ENCODE data around the gene NLRP5.

The NLRP5 gene

DNA sequence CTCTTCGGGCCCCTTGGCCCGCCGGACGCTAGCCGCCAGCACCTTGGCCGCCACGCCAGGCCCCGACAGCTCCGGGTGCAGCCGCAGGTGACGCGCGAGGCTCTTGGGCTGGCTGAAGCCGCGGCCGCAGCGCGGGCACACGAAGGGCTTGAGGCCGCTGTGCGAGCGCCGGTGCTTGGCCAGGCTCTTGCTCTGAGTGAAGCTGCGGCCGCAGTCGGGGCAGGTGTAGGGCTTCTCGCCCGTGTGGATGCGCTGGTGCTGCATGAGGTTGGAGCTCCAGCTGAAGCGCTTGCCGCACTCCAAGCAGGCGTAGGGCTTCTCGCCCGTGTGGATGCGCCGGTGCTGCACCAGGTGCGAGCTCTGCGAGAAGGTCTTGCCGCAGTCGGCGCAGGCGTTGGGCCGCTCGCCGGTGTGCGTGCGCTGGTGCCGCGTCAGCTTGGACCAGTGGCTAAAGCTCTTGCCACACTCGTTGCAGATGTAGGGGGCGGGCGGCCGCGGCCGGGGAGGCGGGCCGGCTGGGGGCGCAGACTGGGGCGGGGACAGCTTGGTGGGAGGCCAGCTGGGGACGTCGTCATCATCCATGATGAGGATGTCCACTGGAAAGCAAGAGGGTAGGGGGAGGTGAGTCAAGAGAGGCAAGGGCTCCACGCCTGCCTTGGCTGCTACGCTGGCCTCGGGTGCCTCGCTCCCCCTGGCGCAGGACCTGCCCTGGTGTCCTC, 102.1 kb downstream of the NLRP5 start:
- DNase-seq (ENCODE audit: low read depth): no peak
- H3K4me3 ChIP-seq (ENCODE audit: control insufficient read depth, low read depth, low read length): no peak overlapping the region
- TF ChIP-seq, protein P1, sequence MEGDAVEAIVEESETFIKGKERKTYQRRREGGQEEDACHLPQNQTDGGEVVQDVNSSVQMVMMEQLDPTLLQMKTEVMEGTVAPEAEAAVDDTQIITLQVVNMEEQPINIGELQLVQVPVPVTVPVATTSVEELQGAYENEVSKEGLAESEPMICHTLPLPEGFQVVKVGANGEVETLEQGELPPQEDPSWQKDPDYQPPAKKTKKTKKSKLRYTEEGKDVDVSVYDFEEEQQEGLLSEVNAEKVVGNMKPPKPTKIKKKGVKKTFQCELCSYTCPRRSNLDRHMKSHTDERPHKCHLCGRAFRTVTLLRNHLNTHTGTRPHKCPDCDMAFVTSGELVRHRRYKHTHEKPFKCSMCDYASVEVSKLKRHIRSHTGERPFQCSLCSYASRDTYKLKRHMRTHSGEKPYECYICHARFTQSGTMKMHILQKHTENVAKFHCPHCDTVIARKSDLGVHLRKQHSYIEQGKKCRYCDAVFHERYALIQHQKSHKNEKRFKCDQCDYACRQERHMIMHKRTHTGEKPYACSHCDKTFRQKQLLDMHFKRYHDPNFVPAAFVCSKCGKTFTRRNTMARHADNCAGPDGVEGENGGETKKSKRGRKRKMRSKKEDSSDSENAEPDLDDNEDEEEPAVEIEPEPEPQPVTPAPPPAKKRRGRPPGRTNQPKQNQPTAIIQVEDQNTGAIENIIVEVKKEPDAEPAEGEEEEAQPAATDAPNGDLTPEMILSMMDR (IDR thresholded peaks at IDR 0.05; ENCODE audit: control insufficient read depth, insufficient read depth, low read depth, low read length, missing control alignments): no peak

DNA sequence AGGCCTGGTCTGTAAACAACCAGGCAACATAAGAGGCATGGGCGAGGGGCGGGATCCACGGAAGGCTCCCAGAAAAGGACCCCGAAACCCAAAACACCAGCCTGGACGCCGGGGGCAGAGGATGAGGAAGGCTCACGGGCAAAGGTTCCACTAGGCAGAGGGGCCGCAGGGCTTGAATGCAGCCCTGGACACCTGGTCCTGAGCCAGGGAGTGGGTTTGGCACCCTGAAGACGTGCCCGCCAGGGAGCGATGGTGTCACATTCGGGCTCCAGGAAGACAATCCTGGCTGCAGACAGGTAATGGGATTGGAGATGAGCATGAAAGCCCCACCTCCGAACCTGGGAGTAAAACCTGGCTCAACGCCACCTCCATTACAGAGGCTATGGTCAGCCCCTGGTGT, 102.8 kb downstream of the NLRP5 start:
- TF ChIP-seq, protein P1 (IDR thresholded peaks at IDR 0.05; ENCODE audit: control insufficient read depth, insufficient read depth, low read depth, low read length, missing control alignments): no peak
- no peak for DNase-seq (ENCODE audit: low read depth)
- no peak overlapping the region for H3K4me3 ChIP-seq (ENCODE audit: control insufficient read depth, low read depth, low read length)

DNA sequence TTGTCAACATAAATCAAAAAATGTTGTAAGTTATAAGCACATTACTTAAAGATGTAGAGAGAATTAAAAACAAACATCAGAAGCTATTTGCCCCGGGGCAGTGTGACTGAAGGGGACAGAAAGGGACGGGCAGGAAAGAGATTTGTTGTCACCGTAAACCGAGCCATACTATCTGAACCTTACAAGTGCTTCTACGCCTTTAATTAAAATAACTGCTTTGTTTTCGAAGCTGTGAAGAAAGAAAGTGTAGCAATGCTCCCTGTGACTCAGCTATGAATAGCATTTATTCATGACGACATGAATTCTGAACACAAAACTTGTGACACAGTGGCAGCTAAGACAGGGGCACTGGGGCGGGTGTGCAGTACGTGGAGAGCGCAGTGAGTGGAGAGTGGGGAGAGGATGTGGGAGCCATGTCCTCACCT, 104.5 kb downstream of the NLRP5 start:
- TF ChIP-seq, protein P1 (IDR thresholded peaks at IDR 0.05; ENCODE audit: control insufficient read depth, insufficient read depth, low read depth, low read length, missing control alignments): no peak
- DNase-seq (ENCODE audit: low read depth): no peak
- no peak overlapping the region for H3K4me3 ChIP-seq (ENCODE audit: control insufficient read depth, low read depth, low read length)

DNA sequence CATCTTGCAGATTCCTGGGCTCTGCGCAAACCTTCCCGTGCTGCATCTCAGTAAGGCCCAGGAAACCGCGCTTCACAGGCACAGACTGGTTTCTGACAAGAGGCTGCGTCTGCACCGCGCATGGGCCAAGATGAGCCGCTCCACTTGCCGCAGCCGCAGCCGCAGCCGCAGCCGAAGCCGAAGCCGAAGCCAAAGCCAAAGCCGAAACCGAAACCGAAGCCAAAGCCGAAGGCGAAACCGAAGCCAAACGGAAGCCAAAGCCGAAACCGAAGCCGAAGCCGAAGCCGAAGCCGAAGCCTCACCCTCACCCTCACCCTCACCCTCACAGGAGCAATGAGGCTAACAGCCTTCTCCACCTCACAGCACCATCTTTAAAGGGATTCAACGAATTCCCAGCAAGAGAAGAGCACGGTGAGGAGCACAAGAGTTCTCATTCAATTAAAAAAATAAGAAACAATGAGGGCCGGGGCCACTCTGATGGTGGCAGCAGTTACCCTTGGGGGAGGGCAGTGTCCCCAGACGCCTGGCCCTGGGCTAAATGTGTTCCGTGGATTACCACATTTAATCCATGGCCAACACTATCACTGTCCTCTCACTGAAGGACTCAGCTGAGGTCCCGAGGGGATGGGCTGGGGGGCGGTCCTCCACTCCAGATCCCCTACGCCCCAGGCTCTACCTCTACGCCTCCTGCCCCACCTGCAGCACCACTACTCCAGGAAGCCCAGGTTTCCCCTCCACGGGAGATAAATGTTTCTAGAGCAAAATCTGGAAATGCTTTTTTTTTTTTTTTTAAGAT, 105.4 kb downstream of the NLRP5 start:
- H3K4me3 ChIP-seq (ENCODE audit: control insufficient read depth, low read depth, low read length): no peak overlapping the region
- DNase-seq (ENCODE audit: low read depth): no peak
- TF ChIP-seq, protein P1 (IDR thresholded peaks at IDR 0.05; ENCODE audit: control insufficient read depth, insufficient read depth, low read depth, low read length, missing control alignments): no peak

DNA sequence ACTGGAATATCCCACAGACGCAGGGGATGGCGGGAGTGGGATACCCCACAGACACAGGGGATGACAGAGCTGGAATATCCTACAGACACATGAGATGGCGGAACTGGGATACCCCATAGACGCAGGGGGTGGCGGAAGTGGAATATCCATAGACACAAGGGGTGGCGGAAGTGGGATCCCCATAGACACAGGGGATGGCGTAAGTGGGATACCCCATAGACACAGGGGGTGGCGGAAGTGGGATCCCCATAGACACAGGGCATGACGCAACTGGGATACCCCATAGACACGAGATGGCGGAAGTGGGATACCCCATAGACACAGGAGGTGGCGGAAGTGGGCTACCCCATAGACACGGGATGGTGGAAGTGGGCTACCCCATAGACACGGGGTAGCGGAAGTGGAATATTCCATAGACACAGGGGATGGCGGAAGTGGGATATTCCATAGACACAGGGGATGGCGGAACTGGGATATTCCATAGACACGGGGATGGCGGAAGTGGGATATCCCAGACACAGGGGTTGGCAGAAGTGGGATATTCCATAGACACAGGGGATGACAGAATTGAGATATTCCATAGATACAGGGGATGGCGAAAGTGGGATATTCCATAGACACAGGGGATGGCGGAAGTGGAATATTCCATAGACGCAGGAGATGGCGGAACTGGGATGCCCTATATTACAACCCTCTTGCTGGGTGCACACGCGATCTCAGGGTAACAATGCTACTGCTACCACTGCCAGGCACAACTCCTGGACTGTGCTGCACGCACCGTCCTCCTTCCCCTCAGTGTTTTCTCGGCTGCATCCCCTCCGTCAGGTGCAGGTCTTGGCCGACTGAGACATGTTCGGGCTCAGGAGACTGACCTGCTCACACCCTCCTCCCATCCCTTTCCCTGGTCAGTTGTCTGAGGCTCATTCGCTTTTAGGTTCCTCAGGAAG, 106.4 kb downstream of the NLRP5 start:
- no peak overlapping the region for H3K4me3 ChIP-seq (ENCODE audit: control insufficient read depth, low read depth, low read length)
- no peak for DNase-seq (ENCODE audit: low read depth)
- TF ChIP-seq, protein P1 (IDR thresholded peaks at IDR 0.05; ENCODE audit: control insufficient read depth, insufficient read depth, low read depth, low read length, missing control alignments): no peak

DNA sequence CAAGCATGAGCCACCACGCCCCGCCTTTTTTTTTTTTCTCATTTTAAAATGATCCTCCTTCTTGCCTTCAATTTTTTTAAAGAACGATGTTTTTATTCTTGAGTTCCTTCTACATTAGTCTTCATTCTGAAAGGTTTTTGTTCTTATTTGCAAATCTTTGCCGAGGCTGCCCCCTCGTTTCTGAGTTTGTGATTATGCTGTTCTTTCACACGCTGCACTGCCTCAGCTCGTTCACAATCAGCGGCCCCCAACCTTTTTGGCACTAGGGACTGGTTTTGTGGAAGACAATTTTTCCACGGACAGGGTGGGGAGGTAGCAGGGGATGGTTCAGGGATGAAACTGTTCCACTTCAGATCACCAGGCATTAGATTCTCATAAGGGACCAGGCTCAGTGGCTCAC, 107.9 kb downstream of the NLRP5 start:
- TF ChIP-seq, protein P1 (IDR thresholded peaks at IDR 0.05; ENCODE audit: control insufficient read depth, insufficient read depth, low read depth, low read length, missing control alignments): no peak
- no peak for DNase-seq (ENCODE audit: low read depth)
- H3K4me3 ChIP-seq (ENCODE audit: control insufficient read depth, low read depth, low read length): no peak overlapping the region
